BLaER1 treated with 17β-estradiol and CSF1 and Interleukin-3, amounts not matched to agents 10 nM and 100 nM (cell line): Measurements from ENCODE around the gene CD247.

Experiments
- H3K27ac ChIP-seq, 11 experiments: shearing (Covaris generic); formaldehyde crosslinking; 2 replicates each; pipeline ENCODE4 v1.8.1; 2022
- H3K27me3 ChIP-seq, 11 experiments: shearing (Covaris generic); formaldehyde crosslinking; 2 replicates each; pipeline ENCODE4 v1.8.1; 2022
- H3K36me3 ChIP-seq, 11 experiments: shearing (Covaris generic); formaldehyde crosslinking; 2 replicates each; pipeline ENCODE4 v1.8.1; 2022
- H3K4me1 ChIP-seq, 10 experiments: shearing (Covaris generic); formaldehyde crosslinking; 2 replicates each; pipeline ENCODE4 v1.8.1; 2022
- H3K4me2 ChIP-seq, 11 experiments: shearing (Covaris generic); formaldehyde crosslinking; 2 replicates each; pipeline ENCODE4 v1.8.1; 2022
- H3K4me3 ChIP-seq, 10 experiments: shearing (Covaris generic); formaldehyde crosslinking; 2 replicates each; pipeline ENCODE4 v1.8.1; 2022
- H3K9ac ChIP-seq, 11 experiments: shearing (Covaris generic); formaldehyde crosslinking; 2 replicates each; pipeline ENCODE4 v1.8.1; 2022
- H3K9me3 ChIP-seq, 11 experiments: shearing (Covaris generic); formaldehyde crosslinking; replicated peaks in 1 of 11; 2 replicates each; pipeline ENCODE4 v1.8.1; 2022
- H4K20me1 ChIP-seq, 11 experiments: shearing (Covaris generic); formaldehyde crosslinking; 2 replicates each; pipeline ENCODE4 v1.8.1; 2022
- Cebpa-rat ChIP-seq, 11 experiments: shearing (Covaris generic); IDR thresholded peaks; 2 replicates each; pipeline ENCODE4 v1.8.1; 2022

The CD247 gene

GRCh38 chr1:167510881-167511280 lies 7.4 kb downstream of the CD247 start:
- Histone ChIP-seq H3K27me3 (no peaks in the 10 kb centered on the region), H4K20me1 (no peaks in the 10 kb centered on the region), H3K4me3 (no peak overlapping the region), H3K4me1 (no peaks in the 10 kb centered on the region), H3K27ac (no peak overlapping the region), H3K9me3 (peaks cover 0 to 9% (median 0%) of the 10 kb centered on the region in 11 experiments; a peak in 2 of 22 replicates), H3K4me2 (no peak overlapping the region), H3K36me3 (no peaks in the 10 kb centered on the region), H3K9ac (no peak overlapping the region)
- no peak for TF ChIP-seq Cebpa-rat (IDR thresholded peaks at IDR 0.05)

- no peak overlapping the region for H3K4me3 ChIP-seq
- TF ChIP-seq Cebpa-rat (IDR thresholded peaks at IDR 0.05) = no peak
- no peaks in the 10 kb centered on the region for H3K4me1 ChIP-seq
- no peaks in the 10 kb centered on the region for H3K27me3 ChIP-seq
- no peak overlapping the region for H3K9ac ChIP-seq
- H3K9me3 ChIP-seq = peaks cover 0 to 9% (median 0%) of the 10 kb centered on the region in 11 experiments; a peak in 2 of 22 replicates
- no peaks in the 10 kb centered on the region for H3K36me3 ChIP-seq
- no peaks in the 10 kb centered on the region for H4K20me1 ChIP-seq
- no peak overlapping the region for H3K27ac ChIP-seq
- no peak overlapping the region for H3K4me2 ChIP-seq
These were observed 8.1 kb downstream of the CD247 start for GRCh38 chr1:167510244-167510643.

GRCh38 chr1:167509587-167509986 lies 8.7 kb downstream of the CD247 start:
- no peak overlapping the region for H3K4me2 ChIP-seq
- H3K36me3 ChIP-seq = no peaks in the 10 kb centered on the region
- no peaks in the 10 kb centered on the region for H3K4me1 ChIP-seq
- no peak overlapping the region for H3K4me3 ChIP-seq
- no peak overlapping the region for H3K27ac ChIP-seq
- H3K9ac ChIP-seq = no peak overlapping the region
- no peaks in the 10 kb centered on the region for H4K20me1 ChIP-seq
- no peak for TF ChIP-seq Cebpa-rat (IDR thresholded peaks at IDR 0.05)
- no peaks in the 10 kb centered on the region for H3K27me3 ChIP-seq
- peaks cover 0 to 9% (median 0%) of the 10 kb centered on the region in 11 experiments; a peak in 2 of 22 replicates for H3K9me3 ChIP-seq

GRCh38 chr1:167507719-167508118 lies 10.6 kb downstream of the CD247 start:
- Histone ChIP-seq H3K36me3 (no peaks in the 10 kb centered on the region), H3K9ac (no peak overlapping the region), H3K9me3 (peaks cover 0 to 9% (median 0%) of the 10 kb centered on the region in 11 experiments; a peak in 2 of 22 replicates), H3K4me3 (no peak overlapping the region), H3K4me1 (no peaks in the 10 kb centered on the region), H3K27me3 (no peaks in the 10 kb centered on the region), H3K27ac (no peak overlapping the region), H4K20me1 (no peaks in the 10 kb centered on the region), H3K4me2 (no peak overlapping the region)
- TF ChIP-seq Cebpa-rat (IDR thresholded peaks at IDR 0.05) = no peak

GRCh38 chr1:167504467-167504827 lies 13.9 kb downstream of the CD247 start:
- H3K9ac ChIP-seq = no peak overlapping the region
- TF ChIP-seq Cebpa-rat (IDR thresholded peaks at IDR 0.05) = no peak
- H3K4me3 ChIP-seq = no peak overlapping the region
- no peak overlapping the region for H3K27ac ChIP-seq
- H3K4me1 ChIP-seq = peaks cover 6 to 15% (median 13%) of the 10 kb centered on the region in 10 experiments; a peak in 19 of 20 replicates
- peaks cover 0 to 9% (median 0%) of the 10 kb centered on the region in 11 experiments; a peak in 2 of 22 replicates for H3K9me3 ChIP-seq
- no peak overlapping the region for H3K4me2 ChIP-seq
- no peaks in the 10 kb centered on the region for H4K20me1 ChIP-seq
- H3K27me3 ChIP-seq = no peaks in the 10 kb centered on the region
- H3K36me3 ChIP-seq = no peaks in the 10 kb centered on the region

GRCh38 chr1:167503626-167504466 lies 14.5 kb downstream of the CD247 start:
- no peaks in the 10 kb centered on the region for H4K20me1 ChIP-seq
- H3K36me3 ChIP-seq = no peaks in the 10 kb centered on the region
- H3K4me1 ChIP-seq = peaks cover 10 to 21% (median 19%) of the 10 kb centered on the region in 10 experiments; a peak in 19 of 20 replicates
- H3K9me3 ChIP-seq = peaks cover 0 to 9% (median 0%) of the 10 kb centered on the region in 11 experiments; a peak in 3 of 22 replicates
- no peak overlapping the region for H3K4me3 ChIP-seq
- no peak overlapping the region for H3K4me2 ChIP-seq
- TF ChIP-seq Cebpa-rat (IDR thresholded peaks at IDR 0.05) = no peak
- no peak overlapping the region for H3K27ac ChIP-seq
- no peaks in the 10 kb centered on the region for H3K27me3 ChIP-seq
- H3K9ac ChIP-seq = no peak overlapping the region

- no peaks in the 10 kb centered on the region for H3K27me3 ChIP-seq
- no peak overlapping the region for H3K9ac ChIP-seq
- TF ChIP-seq Cebpa-rat (IDR thresholded peaks at IDR 0.05) = no peak
- H3K4me2 ChIP-seq = no peak overlapping the region
- H3K9me3 ChIP-seq = peaks cover 0 to 9% (median 0%) of the 10 kb centered on the region in 11 experiments; a peak in 3 of 22 replicates
- peaks cover 11 to 22% (median 19%) of the 10 kb centered on the region in 10 experiments; a peak in 19 of 20 replicates for H3K4me1 ChIP-seq
- H3K4me3 ChIP-seq = no peak overlapping the region
- H3K27ac ChIP-seq = no peak overlapping the region
- no peaks in the 10 kb centered on the region for H4K20me1 ChIP-seq
- no peaks in the 10 kb centered on the region for H3K36me3 ChIP-seq
These were observed 15.4 kb downstream of the CD247 start for GRCh38 chr1:167502719-167503462.

GRCh38 chr1:167502192-167502551 lies 16.2 kb downstream of the CD247 start:
- no peak for TF ChIP-seq Cebpa-rat (IDR thresholded peaks at IDR 0.05)
- Histone ChIP-seq H3K27me3 (no peaks in the 10 kb centered on the region), H3K4me3 (no peak overlapping the region), H3K4me1 (peaks cover 11 to 22% (median 19%) of the 10 kb centered on the region in 10 experiments; a peak in 19 of 20 replicates), H3K9ac (no peak overlapping the region), H3K27ac (no peak overlapping the region), H3K4me2 (no peak overlapping the region), H3K9me3 (peaks cover 0 to 5% (median 0%) of the 10 kb centered on the region in 11 experiments; a peak in 1 of 22 replicates), H3K36me3 (no peaks in the 10 kb centered on the region), H4K20me1 (no peaks in the 10 kb centered on the region)

GRCh38 chr1:167501515-167502191 lies 16.7 kb downstream of the CD247 start:
- no peaks in the 10 kb centered on the region for H3K27me3 ChIP-seq
- H3K9me3 ChIP-seq = peaks cover 0 to 5% (median 0%) of the 10 kb centered on the region in 11 experiments; a peak in 1 of 22 replicates
- H3K9ac ChIP-seq = no peak overlapping the region
- H3K4me3 ChIP-seq = no peak overlapping the region
- H4K20me1 ChIP-seq = no peaks in the 10 kb centered on the region
- H3K4me1 ChIP-seq = peaks cover 11 to 22% (median 19%) of the 10 kb centered on the region in 10 experiments; a peak in 19 of 20 replicates
- no peaks in the 10 kb centered on the region for H3K36me3 ChIP-seq
- H3K4me2 ChIP-seq = no peak overlapping the region
- no peak overlapping the region for H3K27ac ChIP-seq
- no peak for TF ChIP-seq Cebpa-rat (IDR thresholded peaks at IDR 0.05)
